Lower leg skin (tissue), 4 donors: Measurements from ENCODE around the gene ZNF57. TPM values are rescaled to one million over a fixed set of nuclear protein-coding genes. Genes with fewer than 3 reads are reported as not detected.

Source experiments
- DNase-seq, 2 donors: peaks; one replicate each; pipeline ENCODE4 v3.0.0-alpha.2; 2019; ENCODE audit warnings: low spot score in 2 of 2
- H3K4me3 ChIP-seq: fragments of 200-600 bp; sonication (generic); 2 replicates; pipeline ENCODE4 v1.5.1; 2017; ENCODE audit warnings: mild to moderate bottlenecking, low read depth; ENCODE audit not compliant: poor library complexity, severe bottlenecking
- POLR2A ChIP-seq, 2 donors: fragments of 450-650 bp; IDR thresholded peaks; one replicate each; pipeline ENCODE4 v1.6.1; 2016 to 2017; ENCODE audit warnings: antibody characterized with exemption in 2 of 2, mild to moderate bottlenecking in 1 of 2, moderate library complexity in 1 of 2
- WGBS, 2 donors: methylation state at CpG; one replicate each; pipeline ENCODE4 v1.1.5; 2018; 5-methylcytosine and 5-hydroxymethylcytosine counted together
- intact Hi-C: fragments of 100-400 bp; cut with DNase I; formaldehyde crosslinking; loops from one replicate; pipeline ENCODE4 v1.15.0; 2023; ENCODE audit warnings: low total_unique reads
- total RNA-seq, 4 donors: library from RNA; depleted of rRNA; stranded (reverse); fragments of >200 nt; gene quantifications; one replicate each; pipeline ENCODE4 v1.1.0, GENCODE V29; 2016
- TF ChIP-seq, protein P1 (sequence below), 3 donors: fragments of 450-650 bp; IDR thresholded peaks; one replicate each; pipeline ENCODE4 v1.5.1; 2016; ENCODE audit warnings: antibody characterized with exemption in 3 of 3, mild to moderate bottlenecking in 3 of 3, moderate library complexity in 2 of 3

The ZNF57 gene
- total RNA-seq, 4 donors from 2014 or later = 21.0 to 33.9 (median 29.2) TPM

DNA sequence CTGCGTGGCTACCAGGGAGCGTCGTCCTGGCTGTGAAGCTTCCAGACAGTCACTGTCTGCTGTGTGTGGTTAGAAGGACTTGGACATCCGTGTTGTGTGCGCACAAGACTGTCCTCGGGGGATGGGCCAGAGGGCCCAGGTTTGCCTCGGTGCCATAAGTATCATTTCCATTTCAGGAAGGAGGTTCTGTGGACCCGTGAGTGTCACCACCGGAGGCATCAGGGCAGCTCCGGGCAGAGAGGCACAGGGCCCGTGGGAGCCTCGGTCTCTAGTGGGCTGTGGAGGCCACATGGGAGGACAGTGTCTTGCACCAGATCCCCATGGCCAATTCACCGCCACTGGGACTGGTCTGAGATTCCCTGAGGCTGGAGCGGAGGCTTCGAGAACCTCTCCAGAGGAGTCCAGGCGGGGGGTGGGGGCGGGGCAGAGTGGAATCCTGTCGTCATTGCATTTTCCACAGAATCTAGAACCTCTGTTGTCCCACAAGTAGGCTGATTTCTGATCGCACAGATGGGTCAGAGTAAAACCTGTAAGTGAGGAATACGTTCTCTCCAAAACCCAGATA, 6.0 kb downstream of the ZNF57 start:
- intact Hi-C loops = no loop called here
- peak in 1 of 2 donors; percentile 76 for DNase-seq
- 95 to 96% methylated on average over 16 to 19 of the region's 20 CpGs for WGBS, 2 donors
- no peak overlapping the region for H3K4me3 ChIP-seq
- TF ChIP-seq POLR2A (IDR thresholded peaks at IDR 0.05) = no peak
- TF ChIP-seq, protein P1, sequence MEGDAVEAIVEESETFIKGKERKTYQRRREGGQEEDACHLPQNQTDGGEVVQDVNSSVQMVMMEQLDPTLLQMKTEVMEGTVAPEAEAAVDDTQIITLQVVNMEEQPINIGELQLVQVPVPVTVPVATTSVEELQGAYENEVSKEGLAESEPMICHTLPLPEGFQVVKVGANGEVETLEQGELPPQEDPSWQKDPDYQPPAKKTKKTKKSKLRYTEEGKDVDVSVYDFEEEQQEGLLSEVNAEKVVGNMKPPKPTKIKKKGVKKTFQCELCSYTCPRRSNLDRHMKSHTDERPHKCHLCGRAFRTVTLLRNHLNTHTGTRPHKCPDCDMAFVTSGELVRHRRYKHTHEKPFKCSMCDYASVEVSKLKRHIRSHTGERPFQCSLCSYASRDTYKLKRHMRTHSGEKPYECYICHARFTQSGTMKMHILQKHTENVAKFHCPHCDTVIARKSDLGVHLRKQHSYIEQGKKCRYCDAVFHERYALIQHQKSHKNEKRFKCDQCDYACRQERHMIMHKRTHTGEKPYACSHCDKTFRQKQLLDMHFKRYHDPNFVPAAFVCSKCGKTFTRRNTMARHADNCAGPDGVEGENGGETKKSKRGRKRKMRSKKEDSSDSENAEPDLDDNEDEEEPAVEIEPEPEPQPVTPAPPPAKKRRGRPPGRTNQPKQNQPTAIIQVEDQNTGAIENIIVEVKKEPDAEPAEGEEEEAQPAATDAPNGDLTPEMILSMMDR (IDR thresholded peaks at IDR 0.05) = no peak

DNA sequence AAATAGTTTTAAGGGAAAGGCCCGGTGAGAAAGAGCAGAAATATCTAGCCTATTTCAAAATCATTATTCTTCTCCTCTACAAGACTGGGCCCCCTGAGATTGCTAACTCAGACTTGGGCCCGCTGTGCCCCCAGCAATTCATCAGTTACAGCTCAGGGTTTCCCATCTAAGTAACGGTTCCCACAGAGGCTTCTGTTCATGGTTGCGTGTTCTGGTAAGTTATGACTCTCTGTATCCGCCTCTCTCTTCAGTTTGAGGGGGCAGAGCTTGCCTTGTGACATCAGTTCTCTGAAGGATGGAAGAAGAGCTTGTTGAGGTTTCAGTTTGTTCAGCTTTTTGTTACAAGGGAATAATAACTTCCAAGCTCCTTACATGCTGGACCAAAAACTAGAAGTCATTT, 11.6 kb downstream of the ZNF57 start:
- 91 to 98% methylated on average over 5 of the region's 5 CpGs for WGBS, 2 donors
- intact Hi-C loops = no loop called here

DNA sequence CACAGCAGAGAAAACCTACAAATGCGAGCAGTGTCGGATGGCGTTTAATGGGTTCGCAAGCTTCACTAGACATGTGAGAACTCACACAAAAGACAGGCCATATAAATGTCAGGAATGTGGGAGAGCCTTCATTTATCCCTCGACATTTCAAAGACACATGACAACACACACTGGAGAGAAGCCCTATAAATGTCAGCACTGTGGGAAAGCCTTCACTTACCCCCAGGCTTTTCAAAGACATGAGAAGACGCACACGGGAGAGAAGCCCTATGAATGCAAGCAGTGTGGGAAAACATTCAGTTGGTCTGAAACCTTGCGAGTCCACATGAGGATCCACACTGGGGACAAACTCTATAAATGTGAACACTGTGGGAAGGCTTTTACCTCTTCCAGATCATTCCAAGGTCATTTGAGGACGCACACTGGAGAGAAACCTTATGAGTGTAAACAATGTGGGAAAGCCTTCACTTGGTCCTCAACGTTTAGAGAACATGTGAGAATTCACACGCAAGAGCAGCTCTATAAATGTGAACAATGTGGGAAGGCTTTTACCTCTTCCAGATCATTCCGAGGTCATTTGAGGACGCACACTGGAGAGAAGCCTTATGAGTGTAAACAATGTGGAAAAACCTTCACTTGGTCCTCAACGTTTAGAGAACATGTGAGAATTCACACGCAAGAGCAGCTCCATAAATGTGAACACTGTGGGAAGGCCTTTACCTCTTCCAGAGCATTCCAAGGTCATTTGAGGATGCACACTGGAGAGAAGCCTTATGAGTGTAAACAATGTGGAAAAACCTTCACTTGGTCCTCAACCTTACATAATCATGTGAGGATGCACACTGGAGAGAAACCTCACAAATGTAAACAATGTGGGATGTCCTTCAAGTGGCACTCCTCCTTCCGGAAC, 16.8 kb downstream of the ZNF57 start:
- WGBS, 2 donors = 92 to 95% methylated on average over 16 of the region's 16 CpGs
- no peak overlapping the region for H3K4me3 ChIP-seq
- TF ChIP-seq POLR2A (IDR thresholded peaks at IDR 0.05) = no peak
- TF ChIP-seq, protein P1 (IDR thresholded peaks at IDR 0.05) = no peak
- intact Hi-C loops = no loop called here
- DNase-seq = peak in 1 of 2 donors; percentile 28

More for the DNA sequence above, 11.6 kb downstream of the ZNF57 start:
- no peak overlapping the region for H3K4me3 ChIP-seq
- TF ChIP-seq, protein P1 (IDR thresholded peaks at IDR 0.05) = no peak
- TF ChIP-seq POLR2A (IDR thresholded peaks at IDR 0.05) = no peak
- no peak for DNase-seq

DNA sequence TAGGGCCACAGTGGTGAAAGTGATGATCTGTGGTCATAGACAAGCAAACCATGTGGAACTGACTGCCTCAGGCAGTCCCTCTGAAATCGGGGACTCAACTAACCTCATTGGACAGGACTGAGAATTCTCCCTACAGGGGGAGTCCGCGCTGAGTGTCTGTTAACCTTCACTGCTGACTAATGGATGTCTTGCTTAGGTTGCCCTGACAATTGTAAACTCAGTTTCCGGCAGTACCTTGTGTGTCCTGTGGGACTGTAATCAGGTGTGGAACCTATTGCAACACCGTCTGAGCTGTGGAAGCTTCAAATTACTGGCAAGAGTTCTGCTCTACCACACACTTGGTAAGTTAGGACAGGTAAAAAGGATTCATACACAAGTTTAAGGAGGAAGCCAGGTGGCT, 22.3 kb downstream of the ZNF57 start:
- TF ChIP-seq POLR2A (IDR thresholded peaks at IDR 0.05) = no peak
- TF ChIP-seq, protein P1 (IDR thresholded peaks at IDR 0.05) = no peak
- H3K4me3 ChIP-seq = no peak overlapping the region
- DNase-seq = peak in 1 of 2 donors; percentile 72
- intact Hi-C loops = no loop called here
- WGBS, 2 donors = 19 to 43% methylated on average over 5 of the region's 5 CpGs

DNA sequence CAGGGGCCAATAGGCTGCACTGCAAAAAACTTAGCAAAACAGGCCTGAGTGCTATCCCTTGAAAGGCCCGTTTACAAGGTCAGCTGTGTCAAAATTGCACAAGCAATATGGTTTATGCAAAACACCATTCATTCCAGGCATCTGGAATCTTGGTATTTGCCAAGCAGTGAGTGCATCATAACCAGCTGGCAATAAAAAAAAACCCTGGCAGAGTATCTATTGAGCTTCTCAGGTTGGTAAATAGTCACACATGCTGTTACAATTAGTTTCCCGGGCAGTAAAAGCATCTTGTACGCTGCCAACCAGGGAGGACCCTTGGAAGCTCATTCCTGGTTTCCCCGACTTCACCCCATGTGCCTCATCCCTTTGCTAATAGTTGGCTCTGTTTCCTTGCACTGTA, 22.8 kb downstream of the ZNF57 start:
- intact Hi-C loops = no loop called here
- peak in 1 of 2 donors; percentile 86 for DNase-seq
- TF ChIP-seq, protein P1 (IDR thresholded peaks at IDR 0.05) = no peak
- TF ChIP-seq POLR2A (IDR thresholded peaks at IDR 0.05) = no peak
- no peak overlapping the region for H3K4me3 ChIP-seq
- 19 to 22% methylated on average over 4 of the region's 4 CpGs for WGBS, 2 donors
